IPS DF 19.7 (cell line): Measurements from ENCODE around the gene GJA4.
"Not testable (repeated sequence)": the region's sequence is repeated elsewhere in the genome, so short reads cannot be mapped to it uniquely, and the experiment has no call there.

Experiments
- DNase-seq: peaks from one replicate; pipeline ENCODE4 v3.0.0-alpha.2; 2013; ENCODE audit warnings: low read depth, low spot score

The GJA4 gene

GRCh38 chr1:34790985-34791384 is 1.8 kb upstream of the GJA4 start:
- DNase-seq, result no peak

- DNase-seq, result no peak
These were observed 375 bp upstream of the GJA4 start for GRCh38 chr1:34792424-34792823.

- no peak for DNase-seq
These were observed 1.4 kb downstream of the GJA4 start for GRCh38 chr1:34794001-34794789.

GRCh38 chr1:34794790-34795180 is 2.0 kb downstream of the GJA4 start:
- DNase-seq, result no peak

GRCh38 chr1:34795916-34796315 is 3.1 kb downstream of the GJA4 start:
- no peak for DNase-seq

GRCh38 chr1:34796990-34797389 is 4.2 kb downstream of the GJA4 start:
- DNase-seq, result no peak

GRCh38 chr1:34800214-34800613 is 7.4 kb downstream of the GJA4 start:
- no peak for DNase-seq

- DNase-seq, result no peak
These were observed 11.0 kb downstream of the GJA4 start for GRCh38 chr1:34803770-34804169.

GRCh38 chr1:34806396-34806795 is 13.6 kb downstream of the GJA4 start:
- DNase-seq, result no peak

- no peak for DNase-seq
These were observed 15.4 kb downstream of the GJA4 start for GRCh38 chr1:34808051-34808810.

- DNase-seq, result not testable (repeated sequence)
These were observed 18.0 kb downstream of the GJA4 start for GRCh38 chr1:34810781-34811180.

GRCh38 chr1:34816332-34816731 is 23.5 kb downstream of the GJA4 start:
- no peak for DNase-seq

- no peak for DNase-seq
These were observed 24.0 kb downstream of the GJA4 start for GRCh38 chr1:34816778-34817177.

GRCh38 chr1:34818862-34819261 is 26.1 kb downstream of the GJA4 start:
- DNase-seq, result not testable (repeated sequence)

- no peak for DNase-seq
These were observed 29.4 kb downstream of the GJA4 start for GRCh38 chr1:34822202-34822601.

- DNase-seq, result no peak
These were observed 32.1 kb downstream of the GJA4 start for GRCh38 chr1:34824817-34825454.

- DNase-seq, result no peak
These were observed 32.8 kb downstream of the GJA4 start for GRCh38 chr1:34825455-34826091.

- no peak for DNase-seq
These were observed 34.6 kb downstream of the GJA4 start for GRCh38 chr1:34827341-34827941.

- no peak for DNase-seq
These were observed 35.8 kb downstream of the GJA4 start for GRCh38 chr1:34828611-34829010.

- DNase-seq, result no peak
These were observed 36.5 kb downstream of the GJA4 start for GRCh38 chr1:34829250-34829649.

GRCh38 chr1:34831721-34832246 is 39.0 kb downstream of the GJA4 start:
- no peak for DNase-seq
